Measurements from ENCODE around the gene GRID2.

GRID2 gene

GRCh38 chr4:93748373-93749291 is 1444.9 kb downstream of the GRID2 start:
- no peak for DNase-seq (ENCODE audit: low spot score)

- DNase-seq (ENCODE audit: low spot score) = no peak
These were observed 1445.6 kb downstream of the GRID2 start for GRCh38 chr4:93749292-93749761.

- DNase-seq (ENCODE audit: low spot score) = no peak
These were observed 1447.6 kb downstream of the GRID2 start for GRCh38 chr4:93751411-93751810.

GRCh38 chr4:93756101-93756500 is 1452.3 kb downstream of the GRID2 start:
- no peak for DNase-seq (ENCODE audit: low spot score)

- DNase-seq (ENCODE audit: low spot score) = peak; percentile 10
These were observed 1455.7 kb downstream of the GRID2 start for GRCh38 chr4:93759506-93759905.

- DNase-seq (ENCODE audit: low spot score) = no peak
These were observed 1456.5 kb downstream of the GRID2 start for GRCh38 chr4:93760284-93760683.

GRCh38 chr4:93761286-93761685 is 1457.5 kb downstream of the GRID2 start:
- no peak for DNase-seq (ENCODE audit: low spot score)

- DNase-seq (ENCODE audit: low spot score) = peak; percentile 50
These were observed 1461.0 kb downstream of the GRID2 start for GRCh38 chr4:93764639-93765246.

- no peak for DNase-seq (ENCODE audit: low spot score)
These were observed 1464.2 kb downstream of the GRID2 start for GRCh38 chr4:93767917-93768316.

GRCh38 chr4:93770201-93770600 is 1466.4 kb downstream of the GRID2 start:
- DNase-seq (ENCODE audit: low spot score) = no peak

GRCh38 chr4:93771640-93772411 is 1468.1 kb downstream of the GRID2 start:
- DNase-seq (ENCODE audit: low spot score) = no peak

- DNase-seq (ENCODE audit: low spot score) = no peak
These were observed 1469.1 kb downstream of the GRID2 start for GRCh38 chr4:93772858-93773257.

- DNase-seq (ENCODE audit: low spot score) = no peak
These were observed 1471.8 kb downstream of the GRID2 start for GRCh38 chr4:93775551-93775950.

GRCh38 chr4:93776386-93777080 is 1472.8 kb downstream of the GRID2 start:
- no peak for DNase-seq (ENCODE audit: low spot score)

GRCh38 chr4:93777081-93777460 is 1473.3 kb downstream of the GRID2 start:
- no peak for DNase-seq (ENCODE audit: low spot score)

- no peak for DNase-seq (ENCODE audit: low spot score)
These were observed 1475.5 kb downstream of the GRID2 start for GRCh38 chr4:93779228-93779627.

- no peak for DNase-seq (ENCODE audit: low spot score)
These were observed 1476.3 kb downstream of the GRID2 start for GRCh38 chr4:93780080-93780479.

GRCh38 chr4:93781198-93781597 is 1477.4 kb downstream of the GRID2 start:
- DNase-seq (ENCODE audit: low spot score) = no peak

GRCh38 chr4:93786149-93786548 is 1482.4 kb downstream of the GRID2 start:
- DNase-seq (ENCODE audit: low spot score) = no peak

GRCh38 chr4:93788712-93789111 is 1484.9 kb downstream of the GRID2 start:
- peak; percentile 23 for DNase-seq (ENCODE audit: low spot score)

- peak; percentile 62 for DNase-seq (ENCODE audit: low spot score)
These were observed 1487.9 kb downstream of the GRID2 start for GRCh38 chr4:93791570-93792195.
